CD14-positive monocyte (primary cell): Measurements from ENCODE around the gene TTYH3. TPM values are rescaled to one million over a fixed set of nuclear protein-coding genes. Genes with fewer than 3 reads are reported as not detected.

Source experiments
- DNase-seq, 3 donors: peaks; one replicate each; pipeline ENCODE4 v3.0.0-alpha.2; 2011 to 2022
- H2AFZ ChIP-seq: 2 replicates; pipeline ENCODE4 v1.6.0; 2012; ENCODE audit warnings: mild to moderate bottlenecking, low read depth, low read length, inconsistent platforms; ENCODE audit not compliant: insufficient read depth, poor library complexity, severe bottlenecking
- H3K27ac ChIP-seq, 2 donors: 1 replicate in 1 of 2; 2 replicates in 1 of 2; pipeline ENCODE4 v1.5.1; 2012 to 2013; ENCODE audit warnings: low read length in 2 of 2, control low read depth in 1 of 2, inconsistent platforms in 1 of 2, low read depth in 1 of 2, mild to moderate bottlenecking in 1 of 2
- H3K27me3 ChIP-seq, 2 donors: one replicate each; pipeline versions ENCODE4 v1.6.0 to v1.6.1; 2011 to 2013; ENCODE audit warnings: low read length in 2 of 2; ENCODE audit not compliant: control insufficient read depth in 2 of 2, insufficient read depth in 2 of 2
- H3K36me3 ChIP-seq, 2 donors: replicated peaks in 1 of 2; 1 replicate in 1 of 2; 2 replicates in 1 of 2; pipeline versions ENCODE4 v1.5.1 to v1.6.1; 2012 to 2013; ENCODE audit warnings: low read length in 2 of 2, control low read depth in 1 of 2, inconsistent platforms in 1 of 2, mild to moderate bottlenecking in 1 of 2; ENCODE audit not compliant: insufficient read depth in 2 of 2, control insufficient read depth in 1 of 2
- H3K4me1 ChIP-seq, 2 donors: 1 replicate in 1 of 2; 2 replicates in 1 of 2; pipeline versions ENCODE4 v1.5.1 to v1.6.1; 2012 to 2013; ENCODE audit warnings: low read length in 2 of 2, control low read depth in 1 of 2, inconsistent platforms in 1 of 2, mild to moderate bottlenecking in 1 of 2, moderate library complexity in 1 of 2; ENCODE audit not compliant: insufficient read depth in 2 of 2, control insufficient read depth in 1 of 2
- H3K4me2 ChIP-seq: replicated peaks from 2 replicates; pipeline ENCODE3; 2012; ENCODE audit warnings: low read length, moderate library complexity, mild to moderate bottlenecking; ENCODE audit not compliant: poor library complexity, severe bottlenecking; ENCODE audit errors: extremely low read depth
- H3K4me3 ChIP-seq, 3 experiments: fragments of 200-600 bp in 1 of 3; sonication (generic) in 1 of 3; replicated peaks in 1 of 3; 1 replicate in 2 of 3; 2 replicates in 1 of 3; pipeline ENCODE4 v1.5.1; 2011 to 2013; ENCODE audit warnings: low read length in 3 of 3, mild to moderate bottlenecking in 3 of 3, control low read depth in 2 of 3, low read depth in 2 of 3, inconsistent platforms in 1 of 3, moderate library complexity in 1 of 3
- H3K79me2 ChIP-seq: 2 replicates; pipeline ENCODE4 v1.6.0; 2012; ENCODE audit warnings: mild to moderate bottlenecking, control low read depth, inconsistent platforms, low read length, moderate library complexity; ENCODE audit not compliant: insufficient read depth
- H3K9ac ChIP-seq: 2 replicates; pipeline ENCODE4 v1.6.0; 2017; ENCODE audit warnings: low read length, mild to moderate bottlenecking; ENCODE audit not compliant: insufficient read depth, poor library complexity, severe bottlenecking
- H3K9me3 ChIP-seq, 2 donors: replicated peaks in 1 of 2; 1 replicate in 1 of 2; 2 replicates in 1 of 2; pipeline versions ENCODE4 v1.5.1 to v1.6.1; 2012 to 2013; ENCODE audit warnings: low read length in 2 of 2, control low read depth in 1 of 2; ENCODE audit not compliant: control insufficient read depth in 1 of 2, insufficient read depth in 1 of 2
- H4K20me1 ChIP-seq: 2 replicates; pipeline ENCODE4 v1.6.0; 2012; ENCODE audit warnings: mild to moderate bottlenecking, low read length, control low read depth, moderate library complexity; ENCODE audit not compliant: insufficient read depth
- H3K27ac Mint-ChIP-seq, 7 donors: one replicate each; pipeline ENCODE4 v1.8.0; 2020; ENCODE audit warnings: mild to moderate bottlenecking in 7 of 7, mixed read lengths in 7 of 7, moderate library complexity in 6 of 7, inconsistent platforms in 2 of 7
- H3K27me3 Mint-ChIP-seq, 3 donors: one replicate each; pipeline ENCODE4 v1.8.0; 2021 to 2022; ENCODE audit warnings: low read depth in 3 of 3, mild to moderate bottlenecking in 3 of 3, mixed read lengths in 3 of 3, moderate library complexity in 3 of 3, inconsistent platforms in 1 of 3
- H3K36me3 Mint-ChIP-seq, 2 donors: one replicate each; pipeline ENCODE4 v1.8.0; 2020; ENCODE audit warnings: mixed read lengths in 2 of 2, inconsistent platforms in 1 of 2, mild to moderate bottlenecking in 1 of 2
- H3K4me1 Mint-ChIP-seq: one replicate; pipeline ENCODE4 v1.8.0; 2020; ENCODE audit warnings: mild to moderate bottlenecking, mixed read lengths
- H3K4me3 Mint-ChIP-seq, 2 donors: one replicate each; pipeline ENCODE4 v1.8.0; 2020; ENCODE audit warnings: mild to moderate bottlenecking in 2 of 2, mixed read lengths in 2 of 2, moderate library complexity in 1 of 2
- H3K9me3 Mint-ChIP-seq, 7 donors: one replicate each; pipeline ENCODE4 v1.8.0; 2020 to 2022; ENCODE audit warnings: mixed read lengths in 7 of 7, mild to moderate bottlenecking in 6 of 7, moderate library complexity in 6 of 7, inconsistent platforms in 2 of 7
- CTCF ChIP-seq: fragments of 200-600 bp; IDR thresholded peaks from one replicate; pipeline ENCODE4 v1.8.0; 2022; ENCODE audit warnings: antibody characterized with exemption, mild to moderate bottlenecking
- WGBS: methylation state at CpG from one replicate; pipeline ENCODE4 v1.1.5; 2013; ENCODE audit warnings: missing lambda C conversion rate; ENCODE audit not compliant: insufficient coverage; 5-methylcytosine and 5-hydroxymethylcytosine counted together
- intact Hi-C, 2 donors: fragments of 100-400 bp; cut with micrococcal nuclease; formaldehyde crosslinking; loops; one replicate each; pipeline versions ENCODE4 v1.15.0 to v1.15.1; 2023
- polyA plus RNA-seq, 3 donors: library from polyadenylated mRNA; depleted of rRNA in 1 of 3; unstranded in 2 of 3; stranded (reverse) in 1 of 3; fragments of 300-500 nt in 2 of 3; fragments of >200 nt in 1 of 3; fragmentation: Illumina TruSeq in 2 of 3; gene quantifications; 1 replicate in 2 of 3; 2 replicates in 1 of 3; pipeline ENCODE4 v1.2.3, GENCODE V29; 2012 to 2021

The TTYH3 gene
- polyA plus RNA-seq, 3 donors = 13.4 to 73.5 (median 17.4) TPM

DNA sequence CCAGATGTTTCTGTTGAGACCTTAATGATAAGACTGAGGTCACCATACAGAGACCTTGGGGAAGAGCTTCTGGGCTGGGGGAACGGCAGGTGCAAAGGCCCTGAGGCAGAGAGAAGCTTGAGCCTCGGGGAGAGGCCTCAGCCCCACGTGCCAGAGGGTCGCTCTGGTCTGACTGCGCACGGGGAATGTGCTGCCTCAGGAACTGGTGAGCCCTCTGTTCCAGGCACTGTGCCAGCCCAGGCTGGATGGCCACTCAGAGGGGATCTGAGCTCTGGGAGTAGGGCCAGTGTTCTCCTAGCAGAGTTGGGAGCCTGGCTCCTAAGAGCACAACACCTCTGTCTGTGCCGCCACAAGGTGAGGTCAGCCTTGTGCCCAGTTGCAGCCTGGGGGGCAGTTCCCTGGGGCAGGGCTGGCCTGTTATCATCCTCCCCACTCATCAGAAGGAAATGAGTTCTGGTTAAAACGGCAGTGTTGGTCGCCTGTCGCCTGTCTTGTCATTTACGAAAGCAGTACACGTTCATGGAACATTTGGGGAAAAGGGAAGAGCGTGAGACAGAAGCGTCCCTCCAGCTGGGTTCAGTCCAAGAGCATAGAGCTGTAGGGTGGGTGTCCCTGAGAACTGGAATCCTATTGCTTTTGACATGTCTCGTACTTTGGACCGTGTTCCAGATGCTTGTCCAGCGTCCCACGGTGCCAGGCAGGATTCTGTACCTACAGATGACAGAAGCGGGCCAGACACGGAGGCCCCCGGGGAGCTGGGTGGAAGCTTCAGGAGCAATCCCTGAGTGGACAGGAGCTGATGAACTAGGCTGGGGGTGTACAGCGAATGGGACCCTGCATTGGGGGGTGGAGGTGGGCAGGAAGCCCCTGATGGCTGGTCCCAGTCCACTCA is 4.3 kb downstream of the TTYH3 start:
- H3K9me3 ChIP-seq = no peaks in the 10 kb centered on the region

More for the DNA sequence above, 4.3 kb downstream of the TTYH3 start:
- peaks cover 0 to 5% (median 0%) of the 10 kb centered on the region in 7 donors for H3K9me3 Mint-ChIP-seq
- peaks cover 92% of the 10 kb centered on the region for H3K79me2 ChIP-seq
- H4K20me1 ChIP-seq = peaks cover 56% of the 10 kb centered on the region
- peak overlapping the region; percentile 91 for H3K4me2 ChIP-seq
- DNase-seq = no peak
- no peak for TF ChIP-seq CTCF
- peaks cover 58% of the 10 kb centered on the region for H3K4me1 Mint-ChIP-seq
- peaks cover 26 to 34% of the 10 kb centered on the region in 2 donors for H3K36me3 Mint-ChIP-seq
- peak overlapping the region; percentile 66 for H3K9ac ChIP-seq
- peaks cover 3 to 14% of the 10 kb centered on the region in 2 donors for H3K36me3 ChIP-seq
- peak overlapping the region; percentile 78 to 96 (median 95) for H3K27ac Mint-ChIP-seq
- peaks cover 80 to 82% of the 10 kb centered on the region in 2 donors for H3K4me1 ChIP-seq
- H2AFZ ChIP-seq = no peak overlapping the region
- 75% methylated on average over 16 of the region's 22 CpGs for WGBS
- intact Hi-C loops = no loop called here
- peak overlapping the region; percentile 56 to 62 for H3K4me3 Mint-ChIP-seq
- peak overlapping the region; percentile 92 to 95 for H3K27ac ChIP-seq
- peak overlapping the region in 1 of 3 experiments; percentile 96 for H3K4me3 ChIP-seq
- no peaks in the 10 kb centered on the region for H3K27me3 ChIP-seq
- H3K27me3 Mint-ChIP-seq = peaks cover 0 to 4% (median 0%) of the 10 kb centered on the region in 3 donors
